ENCODE measurements around the gene ZNF207.
A peak's percentile ranks its signal among the peaks of the same experiment; 100 is the strongest.
"Not testable (repeated sequence)": the region's sequence is repeated elsewhere in the genome, so short reads cannot be mapped to it uniquely, and the experiment has no call there.

The ZNF207 gene

GRCh38 chr17:32349854-32350665 is at the start of gene ZNF207:
Gene ZNF207 (plus strand): TSS chr17:32350157. CDS start chr17:32350286, 129 bp downstream.
- peak; percentile 97 for DNase-seq (ENCODE audit: low spot score)

- DNase-seq (ENCODE audit: low spot score) = no peak
These were observed 47.9 kb upstream of the ZNF207 start for GRCh38 chr17:32302037-32302436.

- no peak for DNase-seq (ENCODE audit: low spot score)
These were observed 46.9 kb upstream of the ZNF207 start for GRCh38 chr17:32302860-32303649.

GRCh38 chr17:32303781-32304288 is 46.1 kb upstream of the ZNF207 start:
- DNase-seq (ENCODE audit: low spot score) = no peak

- DNase-seq (ENCODE audit: low spot score) = no peak
These were observed 44.9 kb upstream of the ZNF207 start for GRCh38 chr17:32305049-32305448.

GRCh38 chr17:32307658-32308057 is 42.3 kb upstream of the ZNF207 start:
- no peak for DNase-seq (ENCODE audit: low spot score)

GRCh38 chr17:32311028-32311536 is 38.9 kb upstream of the ZNF207 start:
- DNase-seq (ENCODE audit: low spot score) = no peak

GRCh38 chr17:32314636-32315035 is 35.3 kb upstream of the ZNF207 start:
- DNase-seq (ENCODE audit: low spot score) = no peak

GRCh38 chr17:32315171-32315570 is 34.8 kb upstream of the ZNF207 start:
- DNase-seq (ENCODE audit: low spot score) = no peak

- not testable (repeated sequence) for DNase-seq (ENCODE audit: low spot score)
These were observed 33.3 kb upstream of the ZNF207 start for GRCh38 chr17:32316653-32317052.

GRCh38 chr17:32317353-32317752 is 32.6 kb upstream of the ZNF207 start:
- DNase-seq (ENCODE audit: low spot score) = no peak

GRCh38 chr17:32318071-32318470 is 31.9 kb upstream of the ZNF207 start:
- DNase-seq (ENCODE audit: low spot score) = no peak

- peak; percentile 66 for DNase-seq (ENCODE audit: low spot score)
These were observed 30.4 kb upstream of the ZNF207 start for GRCh38 chr17:32319548-32319905.

GRCh38 chr17:32320080-32320479 is 29.9 kb upstream of the ZNF207 start:
- DNase-seq (ENCODE audit: low spot score) = not testable (repeated sequence)

GRCh38 chr17:32320847-32321246 is 29.1 kb upstream of the ZNF207 start:
- no peak for DNase-seq (ENCODE audit: low spot score)

- no peak for DNase-seq (ENCODE audit: low spot score)
These were observed 26.9 kb upstream of the ZNF207 start for GRCh38 chr17:32323046-32323445.

GRCh38 chr17:32323811-32324491 is 26.0 kb upstream of the ZNF207 start:
- DNase-seq (ENCODE audit: low spot score) = no peak

- no peak for DNase-seq (ENCODE audit: low spot score)
These were observed 22.0 kb upstream of the ZNF207 start for GRCh38 chr17:32327911-32328310.

GRCh38 chr17:32330147-32330546 is 19.8 kb upstream of the ZNF207 start:
- DNase-seq (ENCODE audit: low spot score) = no peak

GRCh38 chr17:32331243-32332040 is 18.5 kb upstream of the ZNF207 start:
- no peak for DNase-seq (ENCODE audit: low spot score)

- DNase-seq (ENCODE audit: low spot score) = no peak
These were observed 16.8 kb upstream of the ZNF207 start for GRCh38 chr17:32333187-32333586.

All from RKO (cell line).